PFSK-1 (cell line): Measurements from ENCODE around the gene GRIPAP1.

Experiments
- FOXP2 ChIP-seq: optimal IDR thresholded peaks from 2 replicates; pipeline ENCODE3; 2011; ENCODE audit warnings: borderline replicate concordance, control low read depth, inconsistent platforms; ENCODE audit not compliant: insufficient read depth; ENCODE audit errors: extremely low read length, extremely low read depth
- POLR2AphosphoS5 ChIP-seq: IDR thresholded peaks from 2 replicates; pipeline ENCODE4 v1.6.1; 2012; ENCODE audit warnings: low read depth, mild to moderate bottlenecking, control low read depth, low read length, moderate library complexity
- SIN3A ChIP-seq: IDR thresholded peaks from 2 replicates; pipeline ENCODE4 v1.6.1; 2012; ENCODE audit warnings: mild to moderate bottlenecking, low read length, moderate library complexity, borderline replicate concordance; ENCODE audit not compliant: insufficient read depth
- TAF1 ChIP-seq: IDR thresholded peaks from 2 replicates; pipeline ENCODE4 v1.6.1; 2012; ENCODE audit warnings: low read length, control low read depth, borderline replicate concordance; ENCODE audit not compliant: insufficient read depth
- TF ChIP-seq, protein P1 (sequence below), 2 experiments: IDR thresholded peaks; 2 replicates each; pipeline versions ENCODE4 v1.6.1 to v1.8.0; 2011 to 2012; ENCODE audit warnings: low read depth in 2 of 2, low read length in 2 of 2, control low read depth in 1 of 2, inconsistent platforms in 1 of 2, mild to moderate bottlenecking in 1 of 2, moderate library complexity in 1 of 2; ENCODE audit not compliant: insufficient read depth in 1 of 2

DNA sequence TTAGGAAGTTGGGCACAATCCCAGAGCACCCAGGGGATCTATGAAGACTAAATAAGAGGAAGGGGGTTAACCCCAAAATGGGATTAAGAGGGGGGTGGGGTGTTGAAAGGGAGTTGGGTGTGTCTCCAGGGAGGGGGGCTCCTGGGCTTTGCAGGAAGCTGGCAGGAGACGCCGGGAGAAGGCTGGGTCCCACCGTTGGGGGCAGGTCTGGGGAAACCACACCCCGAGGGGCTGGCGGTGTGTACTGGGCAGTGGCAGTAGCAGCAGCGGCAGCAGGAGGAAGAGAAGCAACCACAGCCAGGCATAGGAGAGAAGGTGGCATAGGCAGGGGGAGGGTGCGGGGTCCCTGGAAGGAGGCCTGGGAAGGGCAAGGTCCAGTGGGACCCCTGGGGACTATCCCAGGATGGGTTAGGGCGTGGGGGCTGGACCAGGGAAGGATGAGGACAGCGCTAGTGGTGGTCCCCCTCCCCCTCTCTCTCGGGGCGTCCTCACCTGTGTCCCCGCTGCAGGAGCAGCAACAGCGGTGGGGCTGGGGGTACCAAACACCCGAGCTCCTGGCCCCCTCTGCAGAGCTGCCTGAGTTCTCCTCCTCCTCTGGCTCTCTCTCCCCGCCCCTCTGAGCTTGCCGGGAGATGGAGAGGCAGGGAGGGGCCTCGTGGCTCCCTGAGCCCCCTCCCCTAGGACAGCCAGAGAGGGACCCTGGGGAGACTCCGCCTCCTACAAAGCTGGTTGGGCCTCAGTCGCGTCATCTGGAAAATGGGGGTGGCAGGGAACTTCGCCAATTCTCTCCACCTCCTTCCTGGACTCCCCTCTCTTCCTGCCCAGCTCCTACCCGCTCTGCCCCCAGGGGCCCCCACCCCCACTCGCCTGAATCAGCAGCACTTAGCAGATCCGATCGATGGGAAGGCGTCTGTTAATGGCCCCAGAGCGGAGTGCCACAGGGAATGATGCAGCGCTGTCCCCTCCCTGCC is 30.5 kb downstream of the GRIPAP1 start, which contains the start of gene KCND1:
- TF ChIP-seq SIN3A (no peak), POLR2AphosphoS5 (no peak), TAF1 (no peak), FOXP2 (no peak)
- TF ChIP-seq, protein P1, sequence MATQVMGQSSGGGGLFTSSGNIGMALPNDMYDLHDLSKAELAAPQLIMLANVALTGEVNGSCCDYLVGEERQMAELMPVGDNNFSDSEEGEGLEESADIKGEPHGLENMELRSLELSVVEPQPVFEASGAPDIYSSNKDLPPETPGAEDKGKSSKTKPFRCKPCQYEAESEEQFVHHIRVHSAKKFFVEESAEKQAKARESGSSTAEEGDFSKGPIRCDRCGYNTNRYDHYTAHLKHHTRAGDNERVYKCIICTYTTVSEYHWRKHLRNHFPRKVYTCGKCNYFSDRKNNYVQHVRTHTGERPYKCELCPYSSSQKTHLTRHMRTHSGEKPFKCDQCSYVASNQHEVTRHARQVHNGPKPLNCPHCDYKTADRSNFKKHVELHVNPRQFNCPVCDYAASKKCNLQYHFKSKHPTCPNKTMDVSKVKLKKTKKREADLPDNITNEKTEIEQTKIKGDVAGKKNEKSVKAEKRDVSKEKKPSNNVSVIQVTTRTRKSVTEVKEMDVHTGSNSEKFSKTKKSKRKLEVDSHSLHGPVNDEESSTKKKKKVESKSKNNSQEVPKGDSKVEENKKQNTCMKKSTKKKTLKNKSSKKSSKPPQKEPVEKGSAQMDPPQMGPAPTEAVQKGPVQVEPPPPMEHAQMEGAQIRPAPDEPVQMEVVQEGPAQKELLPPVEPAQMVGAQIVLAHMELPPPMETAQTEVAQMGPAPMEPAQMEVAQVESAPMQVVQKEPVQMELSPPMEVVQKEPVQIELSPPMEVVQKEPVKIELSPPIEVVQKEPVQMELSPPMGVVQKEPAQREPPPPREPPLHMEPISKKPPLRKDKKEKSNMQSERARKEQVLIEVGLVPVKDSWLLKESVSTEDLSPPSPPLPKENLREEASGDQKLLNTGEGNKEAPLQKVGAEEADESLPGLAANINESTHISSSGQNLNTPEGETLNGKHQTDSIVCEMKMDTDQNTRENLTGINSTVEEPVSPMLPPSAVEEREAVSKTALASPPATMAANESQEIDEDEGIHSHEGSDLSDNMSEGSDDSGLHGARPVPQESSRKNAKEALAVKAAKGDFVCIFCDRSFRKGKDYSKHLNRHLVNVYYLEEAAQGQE (IDR thresholded peaks at IDR 0.05; ENCODE audit: insufficient read depth in 1 of 2, low read depth in 2 of 2, low read length in 2 of 2), result no peak
